Psoas muscle (tissue), 8 donors: ENCODE results near the gene C1orf198. TPM values are rescaled to one million over a fixed set of nuclear protein-coding genes. Genes with fewer than 3 reads are reported as not detected.

Source experiments
- ATAC-seq, 4 donors: fragments of 200-7000 bp; cut with Tn5 transposase; one replicate each; pipeline ENCODE4 v1.9.1; 2020; ENCODE audit warnings: moderate library complexity in 3 of 4, mild to moderate bottlenecking in 2 of 4
- DNase-seq, 2 donors: peaks; one replicate each; pipeline ENCODE4 v3.0.0-alpha.2; 2020
- H3K27ac ChIP-seq: fragments of 200-600 bp; one replicate; pipeline ENCODE4 v1.8.0; 2022
- H3K27me3 ChIP-seq, 3 donors: fragments of 200-600 bp in 1 of 3; one replicate each; pipeline versions ENCODE4 v1.6.1 to v1.8.0; 2013 to 2022; ENCODE audit warnings: low read length in 2 of 3, mild to moderate bottlenecking in 2 of 3, moderate library complexity in 1 of 3; ENCODE audit not compliant: insufficient read depth in 3 of 3
- H3K36me3 ChIP-seq, 2 donors: fragments of 200-600 bp in 1 of 2; one replicate each; pipeline versions ENCODE4 v1.6.1 to v1.8.0; 2013 to 2022; ENCODE audit warnings: low read depth in 1 of 2, mild to moderate bottlenecking in 1 of 2, moderate library complexity in 1 of 2; ENCODE audit not compliant: insufficient read depth in 1 of 2
- H3K4me1 ChIP-seq: fragments of 200-600 bp; one replicate; pipeline ENCODE4 v1.8.0; 2022
- H3K4me3 ChIP-seq: fragments of 200-600 bp; one replicate; pipeline ENCODE4 v1.8.0; 2022; ENCODE audit warnings: mild to moderate bottlenecking
- H3K9me3 ChIP-seq: fragments of 200-600 bp; one replicate; pipeline ENCODE4 v1.8.0; 2022
- CTCF ChIP-seq: fragments of 200-600 bp; IDR thresholded peaks from one replicate; pipeline ENCODE4 v1.8.0; 2022; ENCODE audit warnings: antibody characterized with exemption
- WGBS, 3 donors: extraction: QIAGEN DNeasy Blood & Tissue Kit; methylation state at CpG; one replicate each; pipeline versions ENCODE4 v1.1.6 to v1.1.7; 2013; 5-methylcytosine and 5-hydroxymethylcytosine counted together
- intact Hi-C, 2 donors: fragments of 100-400 bp; cut with DNase I; formaldehyde crosslinking; loops; one replicate each; pipeline versions ENCODE4 v1.11.0 to v1.14.2; 2022
- polyA plus RNA-seq, 3 donors: library from polyadenylated mRNA; stranded (reverse); fragments of 200-250 nt; gene quantifications; one replicate each; pipeline ENCODE4 v1.2.3, GENCODE V29; 2013
- total RNA-seq, 4 donors: library from RNA; stranded (reverse); fragmentation: NEBNext Ultra II Directional in 2 of 4; extraction: Animal tissue kit (Norgen Biotek cat#: 25700) in 2 of 4; gene quantifications; one replicate each; pipeline versions ENCODE4 v1.2.1 to v1.2.4, GENCODE V29; 2021 to 2023
- donor health status: healthy with polysubstance abuse.
- donor health status: DM: no; HTN: no; CAD: no; lungs with moderate emphysema.
- donor health status: Bipolar disorder and iron deficiency.
- donor health status: healthy.
- donor health status: DM: yes; HTN: yes; CAD: no.
- donor health status: DM: no; HTN: no; CAD: no.
- donor health status: DM: no; HTN: no; CAD: no.
- donor health status: DM: yes; HTN: yes; CAD: no.

C1orf198 gene
- total and polyA plus RNA-seq, 7 donors = 32.0 to 122 (median 81.8) TPM

GRCh38 chr1:230884646-230885045 is 16.3 kb upstream of the C1orf198 start:
- TF ChIP-seq CTCF = no peak
- WGBS, 3 donors = 93 to 96% (median 95%) methylated on average over 2 of the region's 2 CpGs

GRCh38 chr1:230883967-230884366 is 15.6 kb upstream of the C1orf198 start:
- no peak overlapping the region for H3K27ac ChIP-seq
- no peak for ATAC-seq

More at GRCh38 chr1:230884646-230885045, 16.3 kb upstream of the C1orf198 start:
- intact Hi-C loops = no loop called here
- Histone ChIP-seq H3K4me1 (no peaks in the 10 kb centered on the region), H3K4me3 (no peak overlapping the region), H3K27me3 (peaks cover 0 to 2% (median 0%) of the 10 kb centered on the region in 3 donors), H3K27ac (no peak overlapping the region), H3K36me3 (no peaks in the 10 kb centered on the region), H3K9me3 (peaks cover 9% of the 10 kb centered on the region)
- DNase-seq (no peak), ATAC-seq (no peak)

GRCh38 chr1:230879778-230880177 is 11.5 kb upstream of the C1orf198 start:
- Histone ChIP-seq H3K27ac (no peak overlapping the region), H3K4me3 (no peak overlapping the region), H3K4me1 (no peaks in the 10 kb centered on the region), H3K36me3 (no peaks in the 10 kb centered on the region), H3K27me3 (peaks cover 0 to 2% (median 0%) of the 10 kb centered on the region in 3 donors), H3K9me3 (peaks cover 5% of the 10 kb centered on the region)
- no peak for TF ChIP-seq CTCF
- ATAC-seq (no peak), DNase-seq (no peak)
- WGBS, 3 donors = 63 to 84% (median 78%) methylated on average over 7 to 8 of the region's 8 CpGs
- intact Hi-C loops = loop anchor here in 1 of 2 donors (5.0 kb wide), 1 partner anchor 82 kb away; no protein-coding TSS in a partner anchor

More at GRCh38 chr1:230883967-230884366, 15.6 kb upstream of the C1orf198 start:
- 72 to 80% (median 74%) methylated on average over 4 of the region's 4 CpGs for WGBS, 3 donors
- no peak for TF ChIP-seq CTCF
- Histone ChIP-seq H3K4me1 (no peaks in the 10 kb centered on the region), H3K36me3 (no peaks in the 10 kb centered on the region), H3K4me3 (no peak overlapping the region), H3K9me3 (peaks cover 9% of the 10 kb centered on the region), H3K27me3 (peaks cover 0 to 2% (median 0%) of the 10 kb centered on the region in 3 donors)
- DNase-seq = no peak
- intact Hi-C loops = no loop called here

- Histone ChIP-seq H3K27ac (no peak overlapping the region), H3K9me3 (no peaks in the 10 kb centered on the region), H3K27me3 (no peaks in the 10 kb centered on the region), H3K4me1 (no peaks in the 10 kb centered on the region), H3K4me3 (no peak overlapping the region), H3K36me3 (no peaks in the 10 kb centered on the region)
- intact Hi-C loops = loop anchor here in 1 of 2 donors (5.0 kb wide), 1 partner anchor 81 kb away; no protein-coding TSS in a partner anchor
- ATAC-seq (peak in 3 of 4 donors; percentile 36 to 68 (median 58)), DNase-seq (peak; percentile 68 to 77)
- WGBS, 3 donors = 14 to 26% (median 17%) methylated on average over 5 of the region's 5 CpGs
- TF ChIP-seq CTCF = no peak
Measured at GRCh38 chr1:230878591-230878990, 10.3 kb upstream of the C1orf198 start.
